HCEC 1CT (cell line): Measurements from ENCODE around the gene CSMD2.

Source experiments
- DNase-seq: peaks from one replicate; pipeline ENCODE4 v3.0.0-alpha.2; 2017

Gene CSMD2

DNA sequence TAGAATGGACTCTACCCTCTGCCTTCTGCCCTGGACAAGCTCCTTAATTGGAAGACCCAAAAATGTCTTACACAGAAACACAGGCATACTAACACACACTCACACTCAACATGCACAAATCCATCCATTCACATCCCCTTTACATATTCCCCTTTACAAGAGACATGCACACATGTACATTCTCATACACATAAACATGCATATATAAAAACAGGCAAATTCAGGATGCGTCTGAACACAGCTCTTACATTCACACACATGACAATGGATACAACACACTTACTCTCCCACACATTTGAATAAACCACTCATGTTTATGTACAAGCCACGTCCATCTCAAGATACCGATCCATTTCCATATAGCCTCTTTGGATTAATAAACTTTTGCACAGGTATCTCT, 216.7 kb downstream of the CSMD2 start:
- DNase-seq, result no peak

DNA sequence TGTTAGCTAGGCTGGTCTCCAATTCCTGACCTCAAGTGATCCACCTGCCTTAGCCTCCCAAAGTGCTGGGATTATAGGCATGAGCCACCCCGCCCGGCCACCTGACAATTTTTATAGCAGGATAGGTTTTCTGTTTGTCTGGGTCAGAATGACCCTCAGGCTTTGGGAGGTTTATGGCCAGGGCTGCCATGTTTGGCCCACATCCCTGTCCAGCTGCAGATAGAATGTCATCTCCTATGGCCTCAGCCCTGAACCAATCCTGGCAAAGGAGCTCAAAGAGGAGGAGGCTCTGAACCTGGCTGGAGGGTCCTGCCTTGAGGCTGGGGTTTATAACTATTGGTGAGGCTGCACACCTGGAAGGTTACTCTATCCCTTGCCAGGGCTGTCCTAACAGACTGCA, 218.2 kb downstream of the CSMD2 start:
- no peak for DNase-seq

DNA sequence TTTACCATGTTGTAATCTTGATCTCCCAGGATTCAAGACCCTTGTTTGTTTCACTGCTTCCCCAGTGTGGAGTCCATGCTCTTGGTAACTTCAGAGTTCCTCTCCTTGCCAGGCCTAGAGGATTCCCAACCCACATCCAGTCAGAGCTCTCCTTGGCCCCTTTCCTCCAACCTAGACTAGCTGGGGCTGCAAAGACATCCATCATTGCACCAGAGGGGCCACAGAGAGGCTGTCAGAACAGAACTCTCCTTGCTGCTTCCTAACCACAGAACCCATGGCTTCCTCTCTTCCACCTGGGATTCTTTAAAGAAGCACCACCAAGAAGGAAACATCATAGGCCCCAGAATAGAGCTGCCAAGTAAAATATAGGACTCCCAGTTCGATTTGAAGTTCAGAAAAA, 220.2 kb downstream of the CSMD2 start:
- no peak for DNase-seq

DNA sequence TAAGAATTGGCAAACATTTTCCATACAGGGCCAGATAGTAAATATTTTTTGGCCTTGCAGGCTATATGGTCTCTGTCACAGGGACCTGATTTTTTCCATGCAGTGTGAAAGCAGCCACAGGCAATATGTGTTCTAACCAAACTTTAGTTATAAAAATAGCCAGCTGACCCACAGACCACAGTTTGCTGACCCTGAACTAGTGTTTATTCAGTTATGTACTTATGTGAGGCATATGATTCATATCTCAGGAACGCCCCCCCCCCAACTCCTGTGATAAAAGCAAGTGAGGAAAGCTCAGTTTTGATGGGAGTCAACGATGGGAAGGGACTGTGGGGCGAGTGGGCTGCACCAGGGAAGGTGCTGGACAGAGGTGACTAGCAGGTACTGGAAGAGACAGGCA, 221.1 kb downstream of the CSMD2 start:
- peak; percentile 93 for DNase-seq

DNA sequence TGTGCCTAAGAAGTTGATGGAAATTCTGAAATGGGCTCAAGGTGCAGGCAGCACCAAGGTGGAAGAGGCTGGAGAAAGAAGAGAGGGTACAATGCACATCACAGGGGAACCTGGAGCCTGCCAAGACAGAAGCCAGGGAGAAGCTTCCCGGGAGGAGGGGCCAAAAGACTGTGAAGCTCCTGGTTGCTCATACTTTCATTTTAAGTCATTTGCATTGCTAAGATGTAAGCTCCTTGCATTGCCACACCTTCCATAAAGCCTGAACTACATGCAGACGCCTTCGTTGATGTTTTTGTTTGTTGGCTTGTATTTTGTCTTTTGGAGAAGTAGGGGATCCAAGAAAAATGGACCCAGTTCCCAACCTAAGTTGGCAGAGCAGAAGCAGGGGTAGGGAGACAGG, 232.2 kb downstream of the CSMD2 start:
- DNase-seq, result no peak

DNA sequence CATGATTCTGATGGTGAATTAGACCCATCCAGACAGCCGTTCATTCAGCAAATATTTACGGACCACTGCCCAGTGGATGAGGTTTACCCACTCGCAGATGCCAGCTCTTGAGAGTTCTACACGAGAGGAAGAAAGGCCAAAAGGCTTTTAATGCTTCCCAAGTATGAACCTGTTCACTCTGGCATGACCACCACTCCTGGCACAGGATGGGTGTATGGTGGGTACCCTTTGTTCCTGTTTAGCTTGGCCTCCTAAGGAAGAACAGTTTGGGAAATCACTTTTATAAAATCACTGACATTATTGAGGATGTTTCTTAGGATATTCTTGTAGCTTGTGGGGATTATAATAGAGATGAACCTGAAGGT, 233.9 kb downstream of the CSMD2 start:
- no peak for DNase-seq

DNA sequence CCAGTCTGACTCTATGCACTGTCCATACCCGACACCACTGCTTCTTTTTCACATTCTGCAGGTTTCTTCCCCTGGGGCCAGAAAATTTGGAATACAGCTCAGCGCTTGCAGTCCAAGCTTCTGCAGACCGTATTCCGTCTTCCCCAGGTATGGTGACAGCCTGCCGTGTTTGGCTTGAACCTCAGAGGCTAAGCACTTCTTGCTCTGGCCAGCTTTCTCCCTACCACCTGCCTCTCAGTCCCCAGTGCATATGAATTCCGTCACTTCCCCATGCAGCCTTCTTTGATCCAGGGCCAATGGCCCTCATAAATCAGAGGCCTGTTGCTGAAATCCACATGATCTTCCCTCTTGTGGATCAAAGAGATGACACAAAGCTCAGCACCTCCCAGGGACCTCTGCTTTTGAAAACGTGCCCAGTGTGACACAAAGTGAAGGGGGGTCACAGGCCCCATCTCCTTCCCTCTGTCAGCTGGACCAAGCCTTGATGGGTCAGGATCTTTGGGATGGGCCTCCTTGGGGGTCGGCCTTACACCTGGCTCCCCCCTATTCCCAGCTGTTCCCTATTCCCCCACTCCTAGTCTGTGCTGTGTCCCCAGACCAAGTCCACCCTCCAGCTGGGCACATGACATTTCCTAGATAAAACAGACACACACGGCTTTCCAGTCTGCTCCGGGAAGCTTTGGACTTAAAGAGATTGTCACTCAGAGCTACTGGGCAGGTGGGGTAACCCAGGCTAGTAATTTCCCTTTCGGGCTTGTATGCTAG, 234.5 kb downstream of the CSMD2 start:
- DNase-seq, result no peak

DNA sequence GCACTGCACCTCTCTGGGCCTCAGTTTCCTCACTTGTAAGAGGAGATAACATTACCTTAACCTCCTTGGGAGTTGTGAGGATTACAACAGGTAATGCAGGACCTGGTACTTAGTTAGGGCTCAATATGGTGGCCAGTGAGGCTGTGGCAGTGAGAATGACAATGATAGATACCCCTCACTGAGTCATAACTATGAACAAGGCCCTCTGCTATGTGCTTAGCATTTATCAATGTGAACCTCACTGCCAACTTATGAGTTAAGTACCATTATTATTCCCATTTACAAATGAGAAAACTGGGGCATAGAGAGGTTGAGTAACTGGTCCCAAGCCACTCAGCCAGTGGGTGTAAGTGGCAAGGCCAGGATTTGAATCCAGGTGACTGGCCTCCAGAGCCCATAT, 236.8 kb downstream of the CSMD2 start:
- DNase-seq, result peak; percentile 40

DNA sequence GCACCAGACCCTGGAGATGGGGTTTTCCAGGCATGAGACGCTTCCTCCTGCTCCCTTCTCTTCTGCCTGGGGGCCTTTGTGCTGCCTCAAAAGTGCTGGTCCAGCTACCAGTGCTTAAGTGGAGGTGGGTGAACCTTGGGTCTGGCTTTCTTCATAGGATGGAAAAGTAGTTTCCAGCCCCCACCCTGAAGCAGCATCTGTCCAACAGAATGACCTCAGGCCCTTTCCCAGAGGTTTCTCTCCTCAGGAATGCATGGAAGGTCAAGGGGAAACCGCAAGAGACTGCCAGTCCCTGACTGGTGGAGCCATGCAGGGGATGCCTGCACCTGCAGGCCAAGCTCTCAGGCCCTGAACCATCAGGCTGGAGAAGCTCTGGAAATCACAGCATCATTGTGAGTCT, 237.3 kb downstream of the CSMD2 start:
- no peak for DNase-seq

DNA sequence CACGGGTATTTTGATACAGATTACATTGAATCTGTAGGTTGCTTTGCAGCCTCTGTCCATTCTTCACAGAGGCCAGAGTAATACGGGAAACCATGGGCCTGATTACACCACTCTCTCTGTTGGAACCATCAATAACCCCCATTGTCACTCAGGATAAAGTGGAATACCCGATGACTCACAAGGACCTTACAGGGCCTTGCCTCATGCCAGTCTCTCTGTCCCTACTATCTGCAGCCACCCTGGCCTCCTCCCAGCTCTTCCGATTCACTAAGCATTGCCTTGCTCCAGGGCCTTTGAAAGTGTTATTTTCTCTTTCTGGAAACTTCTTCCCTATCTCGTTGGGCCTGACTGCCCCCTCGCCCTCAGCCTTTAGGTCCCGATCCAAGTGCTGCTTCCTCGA, 239.4 kb downstream of the CSMD2 start:
- DNase-seq, result no peak

DNA sequence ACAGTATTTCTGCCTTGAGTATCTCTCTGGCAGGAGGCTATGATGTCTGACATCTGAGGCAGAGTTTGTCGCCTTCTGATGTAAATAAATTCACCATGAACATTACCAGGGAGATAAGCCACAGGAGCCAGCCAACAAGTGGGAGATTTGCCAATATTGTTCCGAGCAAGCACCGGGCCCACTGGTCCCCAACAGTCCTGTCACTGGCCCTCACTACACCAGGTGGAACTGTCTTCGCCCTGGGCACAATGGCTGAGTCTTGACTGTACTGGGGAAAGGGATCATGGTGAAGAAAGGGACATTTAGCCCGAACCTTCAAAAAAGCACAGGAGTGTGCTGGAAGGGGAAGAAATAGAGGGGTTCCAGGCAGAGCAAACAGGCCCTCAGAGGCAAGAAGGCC, 243.7 kb downstream of the CSMD2 start:
- no peak for DNase-seq

DNA sequence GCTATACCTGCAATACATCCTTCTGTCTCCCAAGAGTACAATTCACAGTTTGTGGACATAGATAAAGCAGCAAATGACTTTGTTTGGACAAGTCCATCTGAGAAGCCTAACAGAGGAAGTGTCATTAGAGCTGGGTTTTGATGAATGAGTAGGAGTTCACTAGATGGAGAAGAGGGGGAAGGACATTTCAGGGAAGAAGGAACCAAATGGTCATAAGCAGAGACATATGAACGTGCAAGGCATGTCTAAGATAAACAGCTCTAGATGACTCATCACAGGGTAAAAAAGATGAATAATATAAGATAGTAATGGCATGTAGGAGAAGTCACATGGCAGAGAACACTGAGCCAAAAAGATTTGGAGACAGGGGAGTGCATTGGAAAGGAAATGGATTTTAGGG, 246.7 kb downstream of the CSMD2 start:
- peak; percentile 88 for DNase-seq

DNA sequence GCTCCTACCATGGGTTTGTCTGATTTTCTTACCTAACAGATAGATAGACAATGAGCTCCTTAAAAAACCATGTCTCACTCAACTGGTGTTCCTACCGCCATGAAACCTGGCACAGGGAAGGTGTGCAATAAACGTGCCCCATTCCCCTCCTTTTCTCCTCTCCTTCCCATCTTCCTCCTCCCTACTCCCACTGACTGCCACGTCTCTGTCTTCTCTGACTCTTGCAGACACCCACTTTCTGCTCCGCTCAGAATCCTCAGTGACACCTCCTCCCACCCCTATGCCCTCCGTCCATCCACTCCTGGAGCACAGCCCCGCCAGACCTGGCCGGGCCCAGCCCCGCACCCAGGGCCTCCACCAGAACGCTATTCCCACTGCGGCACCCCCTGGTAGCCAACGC, 248.2 kb downstream of the CSMD2 start:
- DNase-seq, result no peak

DNA sequence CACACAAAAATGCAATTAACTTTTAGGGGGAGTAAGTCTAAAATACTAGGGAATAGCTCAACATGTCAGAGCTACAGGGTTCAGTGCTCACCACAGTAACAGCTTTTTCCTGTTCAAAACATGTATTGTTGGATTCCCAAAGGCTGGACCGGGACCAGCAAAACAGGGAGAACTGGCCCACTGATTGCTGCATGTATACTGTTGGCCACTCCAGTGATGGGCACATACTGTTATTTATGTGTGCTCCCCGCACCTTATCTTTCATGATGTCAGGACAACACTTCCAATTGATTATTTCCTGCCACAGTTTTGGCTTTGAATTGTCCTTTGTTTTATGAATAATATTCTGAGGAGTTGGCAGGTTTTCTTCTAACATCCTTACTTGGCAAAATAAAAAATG, 250.5 kb downstream of the CSMD2 start:
- no peak for DNase-seq

DNA sequence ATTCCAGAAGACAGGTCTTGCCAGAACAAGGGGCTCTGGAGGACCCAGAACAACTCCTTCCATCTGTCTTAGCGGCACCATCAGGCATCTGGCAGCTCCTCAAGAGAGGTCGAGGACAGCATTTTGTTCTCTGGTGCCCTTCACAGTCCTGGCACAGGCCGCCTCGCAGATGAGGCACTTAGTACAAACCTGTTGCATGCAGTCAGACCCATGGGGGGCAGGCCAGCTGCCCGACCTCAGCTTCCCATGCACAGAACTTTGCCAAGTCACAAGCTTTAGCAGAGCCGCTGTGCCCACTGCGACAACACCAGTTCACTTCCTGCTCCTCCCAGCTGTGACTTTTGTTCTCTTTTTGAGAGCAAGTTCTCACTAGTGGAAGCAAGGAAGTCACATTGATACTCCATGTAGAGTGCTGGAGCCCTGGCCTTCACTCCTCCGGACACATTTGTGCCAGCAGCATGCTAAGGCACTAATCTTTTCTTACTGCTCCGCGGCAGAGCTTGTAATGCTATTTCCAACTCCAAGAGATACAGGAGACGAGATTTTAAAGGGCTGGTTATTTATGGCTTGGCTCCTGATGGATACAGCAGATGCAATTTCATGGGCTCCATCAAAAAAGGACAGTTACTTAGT, 256.6 kb downstream of the CSMD2 start:
- DNase-seq, result no peak

DNA sequence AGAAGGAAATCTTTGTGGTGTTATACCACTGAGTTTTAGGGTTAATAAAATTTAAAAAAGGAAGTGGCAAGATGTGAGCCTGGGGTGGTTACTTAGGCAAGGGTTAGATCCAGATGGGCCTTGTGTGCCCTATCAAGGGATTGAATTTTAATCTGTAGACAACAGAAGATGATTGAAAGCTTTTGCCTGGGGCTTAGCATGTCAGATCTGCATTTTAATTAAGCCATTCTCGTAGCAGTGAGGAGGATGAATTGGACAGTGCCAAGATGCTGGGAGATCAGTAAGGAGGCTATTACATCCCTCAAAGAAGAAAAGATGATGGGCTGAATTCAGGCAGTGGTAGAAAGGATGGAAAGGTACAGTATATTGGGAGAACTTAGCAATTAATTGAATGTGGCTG, 258.9 kb downstream of the CSMD2 start:
- DNase-seq, result no peak

DNA sequence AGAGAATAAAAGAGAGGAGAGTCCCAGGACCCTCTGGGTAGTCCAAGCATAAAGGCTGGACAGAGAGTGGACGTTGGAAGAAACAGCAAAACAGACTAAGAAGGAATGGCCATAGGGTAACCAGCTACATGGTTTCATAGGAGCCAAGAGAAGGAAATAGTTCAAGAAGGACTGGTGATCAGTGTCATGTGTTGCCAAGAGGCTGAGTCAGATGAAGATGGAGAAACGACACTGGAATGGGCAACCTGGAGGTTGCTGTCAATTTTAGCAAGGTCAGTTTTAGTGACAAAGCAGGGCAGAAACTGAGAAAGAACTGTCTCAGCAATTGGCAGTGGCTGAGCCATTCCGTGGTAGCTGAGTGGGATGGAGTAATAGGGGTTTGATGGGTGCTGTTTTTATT, 259.8 kb downstream of the CSMD2 start:
- no peak for DNase-seq

DNA sequence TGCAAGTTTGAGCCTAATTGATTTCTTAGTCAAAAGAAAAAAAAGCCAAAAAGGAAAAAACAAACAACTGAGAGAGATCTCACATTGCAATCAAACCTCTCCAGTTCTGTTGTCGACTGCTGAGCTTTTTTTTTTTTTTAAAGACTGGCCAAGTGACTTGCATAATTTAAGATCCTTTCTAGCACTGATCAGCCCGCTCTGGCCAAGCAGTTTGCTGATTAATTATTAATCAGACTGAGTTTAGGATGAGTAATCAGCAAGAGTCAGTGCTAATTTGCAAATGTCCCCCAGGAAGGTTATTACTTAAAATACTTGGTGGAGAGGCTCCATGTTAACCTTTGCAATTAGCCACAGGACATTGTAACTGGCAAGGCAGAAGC, 261.8 kb downstream of the CSMD2 start:
- peak; percentile 77 for DNase-seq

DNA sequence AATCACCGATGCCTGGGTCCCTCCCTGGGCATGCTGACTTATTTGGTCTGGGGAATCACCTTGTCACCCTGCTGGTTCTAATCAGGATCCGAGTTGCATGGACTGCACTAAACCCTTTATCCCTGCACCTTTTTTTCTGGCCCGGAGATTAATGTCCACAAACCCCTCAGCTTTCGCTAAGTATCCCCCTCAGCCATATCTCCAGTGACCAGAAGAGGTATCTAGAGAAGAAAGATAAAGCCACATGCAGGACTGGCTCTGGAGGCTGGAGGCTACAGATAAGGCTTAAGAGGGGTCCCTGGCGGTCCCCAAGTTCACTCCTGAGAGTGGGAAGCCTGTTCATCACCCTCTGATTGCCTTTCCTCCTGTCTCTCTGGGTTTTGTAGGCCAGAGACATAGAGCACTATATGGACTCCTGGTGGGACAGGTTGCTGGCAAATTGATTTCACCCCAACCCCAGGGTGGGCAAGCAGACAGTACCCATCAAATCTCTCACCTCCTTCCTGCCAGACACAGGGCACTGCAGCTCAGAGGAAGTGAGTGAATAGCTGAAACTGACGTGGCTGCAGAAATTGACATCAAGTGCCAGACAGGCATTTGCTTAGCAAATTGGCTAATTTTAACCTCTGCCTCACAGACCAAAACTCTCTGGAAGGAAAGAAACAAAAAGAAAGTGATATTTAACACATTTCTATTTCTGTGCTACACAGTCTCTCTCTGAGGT, 262.4 kb downstream of the CSMD2 start:
- peak; percentile 56 for DNase-seq

DNA sequence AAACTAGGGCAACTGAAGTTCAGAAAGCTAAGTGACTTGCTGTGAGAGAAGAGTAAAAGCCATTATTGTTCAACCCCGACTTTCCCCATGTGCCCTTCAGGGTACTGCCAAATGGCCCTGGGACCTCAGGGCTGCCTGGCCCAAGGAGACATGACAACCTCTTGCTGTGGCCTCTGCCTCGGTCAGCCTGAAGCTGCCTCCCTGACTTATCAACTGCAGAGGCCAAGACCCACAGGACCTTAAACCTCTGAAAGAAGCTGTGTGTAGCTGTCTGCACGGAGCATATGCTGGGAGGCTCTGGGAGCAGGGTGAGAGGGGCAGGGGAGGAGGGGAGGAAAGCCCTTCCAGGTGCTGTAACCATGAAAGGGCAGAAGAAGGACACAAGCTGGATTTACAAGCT, 265.3 kb downstream of the CSMD2 start:
- DNase-seq, result no peak

DNA sequence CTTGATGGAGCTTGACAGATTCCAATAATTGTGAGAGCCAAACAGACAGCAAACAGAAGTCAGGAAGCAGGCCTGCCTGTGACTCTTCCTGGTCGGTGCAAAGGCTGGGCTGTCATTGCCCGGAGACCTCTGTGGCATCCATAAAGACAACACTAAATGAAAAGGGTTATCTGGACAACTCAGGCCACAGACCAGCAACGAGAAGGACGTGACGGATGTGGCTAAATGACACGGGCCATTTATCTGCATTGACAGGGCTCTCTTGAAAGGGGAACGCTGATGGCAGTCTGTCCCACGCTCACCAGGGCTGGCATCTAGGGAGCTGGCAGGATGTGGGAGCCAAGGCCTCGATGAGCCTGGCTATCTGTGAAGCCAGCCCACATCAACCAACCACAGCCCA, 266.1 kb downstream of the CSMD2 start:
- DNase-seq, result no peak

DNA sequence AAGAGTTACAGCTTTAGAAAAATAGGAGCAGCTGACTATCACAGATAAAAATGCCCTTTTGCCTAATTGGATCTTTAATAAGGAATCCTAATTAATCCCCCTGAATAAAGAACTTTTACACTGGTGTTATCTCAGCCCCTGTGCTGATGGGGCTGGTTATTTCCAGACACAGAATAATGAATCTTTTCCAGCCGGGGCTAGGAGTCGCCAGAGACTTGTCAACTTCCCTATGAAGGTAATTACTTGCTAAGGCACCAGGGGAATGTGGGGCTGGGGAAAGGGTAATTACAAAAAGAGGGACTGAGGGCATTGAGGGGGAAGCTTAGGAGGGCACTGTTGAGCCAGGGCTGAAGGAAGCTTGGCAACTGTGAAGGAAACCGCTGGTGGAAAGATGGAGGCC, 266.6 kb downstream of the CSMD2 start:
- DNase-seq, result no peak

DNA sequence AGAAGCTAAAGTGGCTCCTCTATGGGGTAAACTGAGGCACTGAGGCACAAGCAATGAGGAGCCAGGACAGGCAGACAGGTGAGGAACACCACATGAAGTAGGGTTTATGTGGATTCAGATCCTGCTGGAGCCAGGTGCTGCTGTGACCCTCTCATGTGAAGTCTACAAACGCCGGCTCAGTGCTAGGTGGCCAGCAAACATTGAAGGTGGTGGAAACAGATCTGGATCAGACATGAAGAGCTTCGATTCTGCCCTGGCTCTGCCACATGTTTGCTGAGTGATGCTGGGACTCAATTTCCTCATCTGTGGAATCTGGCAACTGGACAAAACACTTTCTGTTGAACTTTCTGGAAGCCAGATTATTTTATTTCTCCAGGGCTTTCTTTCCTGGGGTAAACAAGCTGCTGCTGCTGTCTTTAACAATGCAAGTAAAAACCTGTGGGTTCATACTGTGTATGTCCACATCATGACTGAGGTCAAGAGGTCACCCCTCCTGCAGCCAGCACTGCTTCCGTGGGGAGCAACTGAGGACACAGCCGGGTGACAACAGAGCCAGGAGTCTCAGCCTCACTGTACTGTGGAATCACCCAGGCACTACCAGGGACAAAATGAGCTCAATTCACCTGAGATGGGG, 267.8 kb downstream of the CSMD2 start:
- DNase-seq, result no peak

DNA sequence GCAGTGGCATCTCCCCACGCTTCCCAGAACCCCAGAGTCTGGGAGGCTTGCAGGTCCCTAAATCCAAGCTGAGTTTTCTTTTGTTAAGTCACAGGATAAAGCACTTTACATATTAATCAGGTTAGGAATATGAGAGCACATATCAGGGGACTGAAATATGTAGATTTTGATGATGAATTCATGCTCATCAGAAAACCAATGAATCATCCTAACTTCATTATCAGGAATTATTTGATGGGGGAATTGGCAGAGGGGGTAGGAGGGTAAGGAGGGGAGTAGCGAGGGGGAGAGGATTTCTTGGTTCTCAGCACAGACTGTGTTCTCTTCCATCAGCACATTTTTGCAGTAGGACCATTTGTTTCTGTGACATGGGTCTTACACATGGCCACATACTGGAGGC, 269.1 kb downstream of the CSMD2 start:
- DNase-seq, result no peak
